Measurements from ENCODE around the gene PRKAG3.
"Not testable (repeated sequence)": the region's sequence is repeated elsewhere in the genome, so short reads cannot be mapped to it uniquely, and the experiment has no call there.

PRKAG3 gene

GRCh38 chr2:218780046-218780445 is 51.6 kb downstream of the PRKAG3 start:
- DNase-seq: no peak

DNA sequence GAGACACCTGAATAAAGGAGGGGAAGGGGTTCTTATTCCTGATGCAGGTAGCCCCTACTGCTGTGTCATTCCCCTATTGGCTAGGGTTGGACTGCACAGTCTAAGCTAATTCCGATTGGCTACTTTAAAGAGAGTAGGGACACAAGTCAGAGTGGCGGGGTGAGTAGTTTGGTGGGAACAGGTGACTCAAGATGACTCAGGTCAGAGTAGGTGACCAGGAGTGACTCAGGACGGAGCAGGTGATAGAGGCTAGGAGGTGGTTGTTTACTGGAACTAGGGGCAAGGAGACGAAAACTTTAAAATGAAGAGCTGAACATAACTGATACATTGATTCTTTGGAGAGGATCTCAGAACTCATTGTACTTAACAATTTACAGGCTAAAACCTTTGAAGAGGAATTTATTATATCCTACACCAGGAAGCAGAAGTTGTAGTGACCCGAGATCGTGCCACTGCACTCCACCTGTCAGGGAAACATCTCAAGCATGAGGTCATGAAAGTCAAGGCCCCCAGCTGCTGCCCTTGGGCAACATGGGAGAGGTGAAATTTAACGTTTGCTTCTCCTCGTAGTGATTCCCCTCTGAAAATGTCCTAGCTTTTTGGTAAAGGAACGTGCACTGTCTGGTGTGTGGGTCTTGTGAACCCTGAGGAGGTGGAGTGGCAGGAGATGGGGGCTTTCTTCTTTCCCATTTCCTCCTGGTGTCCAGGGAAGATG is 54.2 kb downstream of the PRKAG3 start:
- no peak for DNase-seq

GRCh38 chr2:218776488-218776887 is 55.1 kb downstream of the PRKAG3 start:
- no peak for DNase-seq

DNA sequence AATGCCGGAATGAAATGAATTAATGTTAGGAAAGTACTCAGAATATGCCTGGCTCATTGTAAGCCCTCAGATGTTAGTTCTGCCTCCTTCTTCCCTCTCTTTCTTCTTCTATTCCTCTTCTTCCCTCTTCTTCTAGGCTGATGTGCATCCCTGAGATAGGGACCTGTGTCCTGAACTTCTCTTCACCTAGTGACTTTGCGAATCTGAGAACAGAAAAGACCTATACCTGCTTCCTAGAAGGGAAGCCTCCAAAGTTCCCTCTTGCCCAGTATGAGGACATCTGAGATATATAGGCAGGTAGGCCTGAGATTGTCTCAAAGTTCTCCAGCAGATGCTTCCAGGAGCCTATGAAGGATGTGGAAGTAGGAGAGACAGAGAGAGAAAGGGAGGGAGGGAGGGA is 57.7 kb downstream of the PRKAG3 start:
- DNase-seq: no peak

- not testable (repeated sequence) for DNase-seq
These were observed 58.8 kb downstream of the PRKAG3 start for GRCh38 chr2:218772759-218773158.

Data from stimulated activated naive CD4-positive, alpha-beta T cell treated with Interleukin-2 at 50 U/mL for 16 hours (primary cell).